Nephron progenitor cell (in vitro differentiated cells): Measurements from ENCODE around the gene SENP1.

Experiments used
- DNase-seq: peaks from one replicate; pipeline ENCODE4 v3.0.0; 2021
- H3K27ac Mint-ChIP-seq: 2 replicates; pipeline ENCODE4 v1.8.0; 2021; ENCODE audit warnings: mild to moderate bottlenecking, moderate library complexity, mixed read lengths
- H3K27me3 Mint-ChIP-seq: 2 replicates; pipeline ENCODE4 v1.8.0; 2021; ENCODE audit warnings: mild to moderate bottlenecking, low read depth, mixed read lengths; ENCODE audit not compliant: poor library complexity
- H3K36me3 Mint-ChIP-seq: 2 replicates; pipeline ENCODE4 v1.8.0; 2021; ENCODE audit warnings: low read depth, mixed read lengths
- H3K4me1 Mint-ChIP-seq: 2 replicates; pipeline ENCODE4 v1.8.0; 2021; ENCODE audit warnings: mixed read lengths
- H3K4me3 Mint-ChIP-seq: 2 replicates; pipeline ENCODE4 v1.8.0; 2021; ENCODE audit warnings: mild to moderate bottlenecking, moderate library complexity, mixed read lengths
- H3K9me3 Mint-ChIP-seq: 2 replicates; pipeline ENCODE4 v1.8.0; 2021; ENCODE audit warnings: mild to moderate bottlenecking, moderate library complexity, mixed read lengths
- CTCF ChIP-seq: fragments of 200-600 bp; sonication (generic); IDR thresholded peaks from 2 replicates; pipeline ENCODE4 v1.5.0; 2021; ENCODE audit warnings: antibody characterized with exemption

Gene SENP1

GRCh38 chr12:48053122-48053521 lies 52.8 kb downstream of the SENP1 start:
- Mint-ChIP-seq H3K27me3 (no peaks in the 10 kb centered on the region), H3K4me3 (no peak overlapping the region), H3K27ac (no peak overlapping the region), H3K9me3 (peaks cover 2% of the 10 kb centered on the region), H3K36me3 (peaks cover 38% of the 10 kb centered on the region), H3K4me1 (no peaks in the 10 kb centered on the region)
- DNase-seq, result no peak
- TF ChIP-seq CTCF, result no peak

GRCh38 chr12:48051681-48052080 lies 54.2 kb downstream of the SENP1 start:
- Mint-ChIP-seq H3K9me3 (no peaks in the 10 kb centered on the region), H3K27ac (no peak overlapping the region), H3K27me3 (no peaks in the 10 kb centered on the region), H3K36me3 (peaks cover 49% of the 10 kb centered on the region), H3K4me3 (no peak overlapping the region), H3K4me1 (no peaks in the 10 kb centered on the region)
- no peak for TF ChIP-seq CTCF
- DNase-seq, result no peak

GRCh38 chr12:48050174-48050573 lies 55.7 kb downstream of the SENP1 start:
- Mint-ChIP-seq H3K27ac (no peak overlapping the region), H3K27me3 (no peaks in the 10 kb centered on the region), H3K4me3 (no peak overlapping the region), H3K4me1 (no peaks in the 10 kb centered on the region), H3K9me3 (no peaks in the 10 kb centered on the region), H3K36me3 (peaks cover 62% of the 10 kb centered on the region)
- no peak for DNase-seq
- TF ChIP-seq CTCF, result no peak

GRCh38 chr12:48045965-48046518 lies 59.8 kb downstream of the SENP1 start:
- Mint-ChIP-seq H3K27ac (no peak overlapping the region), H3K4me3 (no peak overlapping the region), H3K27me3 (no peaks in the 10 kb centered on the region), H3K4me1 (no peaks in the 10 kb centered on the region), H3K36me3 (peaks cover 62% of the 10 kb centered on the region), H3K9me3 (no peaks in the 10 kb centered on the region)
- no peak for DNase-seq
- TF ChIP-seq CTCF, result no peak

GRCh38 chr12:48045061-48045846 lies 60.6 kb downstream of the SENP1 start:
- Mint-ChIP-seq H3K4me1 (no peaks in the 10 kb centered on the region), H3K9me3 (no peaks in the 10 kb centered on the region), H3K27ac (no peak overlapping the region), H3K27me3 (no peaks in the 10 kb centered on the region), H3K36me3 (peaks cover 62% of the 10 kb centered on the region), H3K4me3 (no peak overlapping the region)
- DNase-seq, result no peak
- no peak for TF ChIP-seq CTCF

- no peak overlapping the region for H3K4me3 Mint-ChIP-seq
- no peak overlapping the region for H3K27ac Mint-ChIP-seq
- H3K9me3 Mint-ChIP-seq, result no peaks in the 10 kb centered on the region
These were observed 61.5 kb downstream of the SENP1 start for GRCh38 chr12:48044396-48044795.

More at GRCh38 chr12:48044396-48044795, 61.5 kb downstream of the SENP1 start:
- H3K36me3 Mint-ChIP-seq, result peaks cover 57% of the 10 kb centered on the region
- TF ChIP-seq CTCF, result no peak
- no peaks in the 10 kb centered on the region for H3K27me3 Mint-ChIP-seq
- H3K4me1 Mint-ChIP-seq, result peaks cover 5% of the 10 kb centered on the region
- DNase-seq, result no peak
